Skeletal muscle satellite cell (primary cell): Measurements from ENCODE around the gene ST6GALNAC6.
"Not testable (repeated sequence)": the region's sequence is repeated elsewhere in the genome, so short reads cannot be mapped to it uniquely, and the experiment has no call there.

ENCODE experiments used
- H3K27me3 ChIP-seq: 2 replicates; pipeline ENCODE4 v1.7.0; 2013; ENCODE audit warnings: low read length; ENCODE audit not compliant: control insufficient read depth, insufficient read depth
- H3K36me3 ChIP-seq: 2 replicates; pipeline ENCODE4 v1.7.0; 2013; ENCODE audit warnings: mild to moderate bottlenecking, control low read depth, low read length; ENCODE audit not compliant: insufficient read depth
- H3K4me1 ChIP-seq: 2 replicates; pipeline ENCODE4 v1.7.0; 2013; ENCODE audit warnings: low read length; ENCODE audit not compliant: control insufficient read depth, insufficient read depth
- H3K4me2 ChIP-seq: 2 replicates; pipeline ENCODE4 v1.7.0; 2013; ENCODE audit warnings: mild to moderate bottlenecking, low read length
- H3K4me3 ChIP-seq: 2 replicates; pipeline ENCODE4 v1.7.0; 2013; ENCODE audit warnings: low read length
- H3K9ac ChIP-seq: 2 replicates; pipeline ENCODE4 v1.7.0; 2013; ENCODE audit warnings: mild to moderate bottlenecking, low read depth, low read length, moderate library complexity
- H3K9me3 ChIP-seq: replicated peaks from 2 replicates; pipeline ENCODE4 v1.7.0; 2013; ENCODE audit warnings: mild to moderate bottlenecking, control low read depth, low read length

The ST6GALNAC6 gene

GRCh38 chr9:127884427-127884911, 14.9 kb downstream of the ST6GALNAC6 start:
- no peaks in the 10 kb centered on the region for H3K27me3 ChIP-seq
- no peak overlapping the region for H3K4me3 ChIP-seq
- H3K4me2 ChIP-seq = no peak overlapping the region
- H3K36me3 ChIP-seq = peaks cover 38% of the 10 kb centered on the region
- H3K9ac ChIP-seq = no peak overlapping the region
- no peaks in the 10 kb centered on the region for H3K9me3 ChIP-seq
- H3K4me1 ChIP-seq = peaks cover 4% of the 10 kb centered on the region

DNA sequence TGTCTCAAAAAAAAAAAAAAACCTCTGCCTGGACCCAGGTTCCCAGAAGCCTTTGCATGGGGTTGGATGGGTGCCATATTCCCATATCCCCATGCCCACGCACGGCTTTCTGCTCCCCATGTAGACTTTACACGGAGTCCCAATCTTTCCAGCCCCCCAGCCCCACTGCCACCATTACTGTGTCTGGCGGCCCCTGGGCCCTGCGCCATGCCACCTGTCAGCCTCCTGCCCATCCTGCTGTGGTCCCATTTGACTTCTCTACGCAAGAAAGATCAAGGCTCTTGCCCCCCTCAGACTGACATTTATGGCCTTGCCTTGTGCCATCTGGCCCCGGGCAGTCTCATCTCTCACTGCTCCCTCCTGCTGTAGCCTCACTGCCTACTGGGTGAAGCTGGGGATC, 15.4 kb downstream of the ST6GALNAC6 start:
- Histone ChIP-seq H3K36me3 (peaks cover 37% of the 10 kb centered on the region), H3K4me3 (no peak overlapping the region), H3K4me1 (peaks cover 4% of the 10 kb centered on the region), H3K4me2 (no peak overlapping the region), H3K9me3 (no peaks in the 10 kb centered on the region), H3K27me3 (no peaks in the 10 kb centered on the region), H3K9ac (no peak overlapping the region)

- not testable (repeated sequence) for H3K4me3 ChIP-seq, H3K27me3 ChIP-seq, H3K4me2 ChIP-seq, H3K9ac ChIP-seq, H3K9me3 ChIP-seq
- Histone ChIP-seq H3K4me1 (peaks cover 16% of the 10 kb centered on the region), H3K36me3 (peaks cover 20% of the 10 kb centered on the region)
Observed at GRCh38 chr9:127881715-127882114, 17.7 kb downstream of the ST6GALNAC6 start.

- H3K36me3 ChIP-seq = peaks cover 5% of the 10 kb centered on the region
- H3K9me3 ChIP-seq = no peaks in the 10 kb centered on the region
- no peak overlapping the region for H3K9ac ChIP-seq
- H3K4me2 ChIP-seq = no peak overlapping the region
- no peaks in the 10 kb centered on the region for H3K27me3 ChIP-seq
- H3K4me3 ChIP-seq = no peak overlapping the region
- H3K4me1 ChIP-seq = peaks cover 31% of the 10 kb centered on the region
Observed at GRCh38 chr9:127880143-127880542, 19.3 kb downstream of the ST6GALNAC6 start.

DNA sequence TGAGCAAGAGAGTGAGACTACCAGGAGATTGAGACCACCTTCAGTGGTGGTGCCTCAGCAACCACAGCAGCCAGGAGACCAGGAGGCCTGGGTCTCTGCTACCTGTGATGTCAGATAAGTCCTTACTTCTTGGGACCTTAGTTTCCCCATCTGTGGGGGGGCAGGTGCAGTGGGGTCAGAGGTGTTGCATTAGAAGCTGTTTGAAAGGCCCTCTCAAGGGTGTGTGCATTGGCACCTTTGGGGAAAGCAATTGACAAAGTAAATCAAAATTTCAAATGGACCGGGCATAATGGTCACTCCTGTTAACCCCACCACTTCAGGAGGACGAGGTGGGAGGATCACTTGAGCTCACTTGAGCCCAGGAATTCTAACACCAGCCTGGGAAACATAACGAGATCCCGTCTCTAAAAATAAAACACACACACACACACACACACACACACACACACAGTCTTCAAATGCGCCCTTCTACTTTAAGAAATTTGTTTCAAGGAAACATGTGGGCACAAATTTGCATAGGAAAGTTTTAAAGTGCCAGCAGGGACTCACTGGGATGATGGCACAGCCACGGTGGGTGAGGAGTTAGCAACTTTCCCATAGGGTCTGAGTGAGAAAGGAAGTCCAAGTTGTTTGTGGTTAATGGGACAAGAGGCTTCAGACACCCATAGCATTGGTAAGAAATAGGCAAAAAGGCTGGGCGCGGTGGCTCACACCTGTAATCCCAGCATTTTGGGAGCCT, 20.6 kb downstream of the ST6GALNAC6 start:
- H3K4me1 ChIP-seq = peaks cover 41% of the 10 kb centered on the region
- H3K27me3 ChIP-seq = no peaks in the 10 kb centered on the region
- no peak overlapping the region for H3K9ac ChIP-seq
- no peaks in the 10 kb centered on the region for H3K9me3 ChIP-seq
- H3K4me3 ChIP-seq = no peak overlapping the region
- no peaks in the 10 kb centered on the region for H3K36me3 ChIP-seq
- H3K4me2 ChIP-seq = no peak overlapping the region

DNA sequence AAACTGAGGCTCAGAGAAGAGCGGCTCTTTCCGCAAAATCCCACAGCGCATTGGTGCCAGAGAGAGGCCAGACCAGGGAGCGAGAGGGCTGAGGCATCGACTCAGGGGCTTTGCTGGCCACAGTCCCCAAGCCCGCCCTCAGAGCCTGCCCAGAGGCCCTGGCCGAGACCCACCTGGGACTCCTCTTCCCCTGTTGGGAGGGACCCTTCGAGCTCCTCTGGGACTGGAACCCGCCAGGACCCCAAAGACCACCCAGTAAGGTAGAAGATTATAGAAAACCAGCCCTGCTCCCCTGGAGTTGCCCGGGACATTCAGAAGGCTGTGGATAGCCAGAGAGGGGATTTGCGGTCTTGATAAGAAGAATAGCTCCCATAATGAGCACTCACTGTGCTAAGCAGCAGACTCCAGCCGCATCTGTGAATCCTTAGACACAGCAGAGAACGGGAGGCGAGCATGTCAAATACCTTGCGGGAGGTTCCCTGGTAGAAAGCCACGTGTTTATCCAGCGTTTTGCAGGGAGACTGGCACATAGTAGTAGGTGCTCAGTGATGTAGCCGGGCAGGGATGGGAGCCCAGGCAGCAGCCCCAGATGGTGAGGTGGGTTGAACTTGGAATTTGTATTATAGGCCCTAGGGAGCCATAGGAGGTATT, 21.3 kb downstream of the ST6GALNAC6 start:
- Histone ChIP-seq H3K27me3 (no peaks in the 10 kb centered on the region), H3K4me2 (peak overlapping the region; percentile 94), H3K9ac (peak overlapping the region; percentile 71), H3K4me3 (peak overlapping the region; percentile 71), H3K4me1 (peaks cover 46% of the 10 kb centered on the region), H3K36me3 (no peaks in the 10 kb centered on the region), H3K9me3 (no peaks in the 10 kb centered on the region)

DNA sequence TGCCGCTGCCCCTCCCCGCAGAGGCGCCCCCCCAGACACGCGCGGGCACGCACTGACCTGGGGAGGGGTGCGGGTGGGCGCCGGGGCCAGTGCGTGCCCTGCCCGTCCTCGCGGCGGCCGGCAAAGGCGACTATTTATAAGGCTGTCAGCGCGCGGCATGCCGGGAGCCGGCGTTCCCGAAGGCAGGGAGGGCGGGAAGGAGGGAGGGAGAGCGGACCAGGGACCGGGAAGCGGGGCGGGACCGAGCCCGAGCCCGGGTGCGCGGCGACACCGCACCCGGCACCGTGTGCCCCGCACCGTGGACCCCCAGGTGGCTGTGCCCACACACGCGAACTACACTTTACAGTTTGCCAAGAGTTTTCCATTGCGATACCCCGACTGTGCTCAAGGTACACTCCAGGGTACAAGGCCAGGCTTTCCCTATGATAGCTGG, 21.8 kb downstream of the ST6GALNAC6 start, which contains the start of gene AK1:
AK1 (minus strand) TSS at position 110 of the 433 bp plus-strand sequence. CDS start 3,058 bp downstream, outside the sequence.
- no peaks in the 10 kb centered on the region for H3K27me3 ChIP-seq
- H3K4me3 ChIP-seq = peak within 1 kb of the TSS; percentile 71

DNA sequence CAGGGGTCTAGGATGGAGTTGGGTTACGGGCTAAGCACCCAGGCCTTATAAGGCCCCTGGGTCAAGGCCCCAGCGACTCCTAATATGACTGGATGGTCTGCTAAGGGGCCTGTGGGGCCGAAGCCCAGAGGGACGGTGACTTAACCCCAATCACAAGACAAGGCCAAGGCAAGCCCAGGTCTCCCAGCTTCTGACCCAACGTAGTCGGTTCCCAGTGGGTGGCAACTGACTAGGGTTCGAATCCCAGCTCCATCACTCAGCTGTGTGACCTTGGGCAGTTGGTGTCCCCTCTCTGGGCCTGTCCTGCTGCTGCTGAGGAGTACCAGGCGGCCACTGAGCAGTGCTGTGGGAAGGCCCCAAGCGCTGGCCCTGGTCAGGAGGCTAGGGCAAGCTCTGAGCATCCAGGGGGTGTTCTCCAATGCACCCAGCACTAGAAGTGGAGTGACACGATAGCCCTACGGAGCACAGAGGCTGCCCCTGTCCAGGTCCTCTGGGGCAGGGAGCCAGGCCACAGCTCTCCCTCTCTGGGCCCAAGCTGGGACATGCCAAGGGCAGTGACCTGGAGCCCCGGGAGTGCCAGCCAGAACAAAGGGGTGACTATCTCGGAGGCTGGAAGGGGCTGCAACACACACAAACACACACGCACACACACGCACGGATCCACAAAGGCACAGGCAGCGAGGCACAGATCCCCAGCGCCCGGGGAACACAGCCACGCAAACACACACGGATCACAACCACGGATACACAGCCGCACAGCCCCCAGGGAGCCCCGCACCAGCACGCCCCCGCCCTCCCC, 22.4 kb downstream of the ST6GALNAC6 start:
- peak overlapping the region; percentile 73 for H3K9ac ChIP-seq
- peak overlapping the region; percentile 94 for H3K4me2 ChIP-seq
- H3K36me3 ChIP-seq = peaks cover 10% of the 10 kb centered on the region
- peaks cover 46% of the 10 kb centered on the region for H3K4me1 ChIP-seq
- no peaks in the 10 kb centered on the region for H3K27me3 ChIP-seq
- peak overlapping the region; percentile 71 for H3K4me3 ChIP-seq
- no peaks in the 10 kb centered on the region for H3K9me3 ChIP-seq

More for the DNA sequence above, 21.8 kb downstream of the ST6GALNAC6 start, which contains the start of gene AK1:
- Histone ChIP-seq H3K4me2 (peak within 1 kb of the TSS; percentile 94), H3K36me3 (peaks cover 4% of the 10 kb centered on the region), H3K4me1 (peaks cover 46% of the 10 kb centered on the region), H3K9ac (peak within 1 kb of the TSS; percentile 73), H3K9me3 (no peaks in the 10 kb centered on the region)

DNA sequence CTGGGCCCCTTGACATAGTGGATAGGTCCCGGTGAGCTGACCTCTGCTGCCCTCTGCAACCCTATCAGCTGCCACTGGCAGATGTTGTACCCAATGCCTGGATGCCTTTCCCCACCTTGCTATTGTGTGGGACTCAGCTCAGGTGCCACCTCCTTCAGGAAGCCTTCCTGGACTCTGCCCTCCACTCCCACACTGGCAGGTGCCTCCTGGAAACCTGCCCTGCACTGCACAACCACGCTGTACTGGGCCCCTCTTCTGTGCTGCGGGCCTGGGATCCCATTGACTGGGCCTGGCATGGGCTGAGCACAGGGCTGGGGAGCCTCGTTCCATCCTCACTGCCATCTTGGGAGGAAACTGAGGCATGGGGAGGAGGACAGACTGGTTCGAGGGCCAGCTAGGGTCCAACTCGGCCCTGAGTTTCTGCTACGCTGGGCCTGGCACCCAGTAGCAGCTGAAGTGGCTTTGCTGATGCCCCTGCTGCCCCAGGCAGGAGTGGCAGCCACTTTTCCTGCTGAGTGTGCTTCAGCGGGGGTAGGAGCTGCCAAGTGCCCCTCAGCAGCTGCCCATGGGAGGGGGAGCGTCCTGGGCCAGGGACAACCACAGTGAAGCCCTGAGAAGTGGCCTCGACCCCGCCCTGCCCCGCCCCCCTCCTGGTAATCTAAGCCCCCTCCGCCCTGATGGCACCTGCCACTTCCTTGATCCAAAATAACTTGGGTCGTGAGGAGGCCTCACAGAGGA, 23.2 kb downstream of the ST6GALNAC6 start:
- H3K36me3 ChIP-seq = peaks cover 17% of the 10 kb centered on the region
- H3K27me3 ChIP-seq = no peaks in the 10 kb centered on the region
- H3K4me2 ChIP-seq = peak overlapping the region; percentile 94
- H3K4me3 ChIP-seq = peak overlapping the region; percentile 71
- peak overlapping the region; percentile 73 for H3K9ac ChIP-seq
- H3K9me3 ChIP-seq = no peaks in the 10 kb centered on the region
- H3K4me1 ChIP-seq = peaks cover 46% of the 10 kb centered on the region

GRCh38 chr9:127875306-127875966, 24.0 kb downstream of the ST6GALNAC6 start:
- H3K9me3 ChIP-seq = no peaks in the 10 kb centered on the region
- H3K36me3 ChIP-seq = peaks cover 25% of the 10 kb centered on the region
- peak overlapping the region; percentile 27 for H3K4me3 ChIP-seq
- peak overlapping the region; percentile 23 for H3K9ac ChIP-seq
- no peaks in the 10 kb centered on the region for H3K27me3 ChIP-seq
- peak overlapping the region; percentile 94 for H3K4me2 ChIP-seq
- peaks cover 46% of the 10 kb centered on the region for H3K4me1 ChIP-seq
